ENCODE data around the gene DENND1A. TPM values are rescaled to one million over a fixed set of nuclear protein-coding genes. Genes with fewer than 3 reads are reported as not detected.

The DENND1A gene
- total RNA-seq, 1 donor from 2014 or later, result 37.3 TPM

DNA sequence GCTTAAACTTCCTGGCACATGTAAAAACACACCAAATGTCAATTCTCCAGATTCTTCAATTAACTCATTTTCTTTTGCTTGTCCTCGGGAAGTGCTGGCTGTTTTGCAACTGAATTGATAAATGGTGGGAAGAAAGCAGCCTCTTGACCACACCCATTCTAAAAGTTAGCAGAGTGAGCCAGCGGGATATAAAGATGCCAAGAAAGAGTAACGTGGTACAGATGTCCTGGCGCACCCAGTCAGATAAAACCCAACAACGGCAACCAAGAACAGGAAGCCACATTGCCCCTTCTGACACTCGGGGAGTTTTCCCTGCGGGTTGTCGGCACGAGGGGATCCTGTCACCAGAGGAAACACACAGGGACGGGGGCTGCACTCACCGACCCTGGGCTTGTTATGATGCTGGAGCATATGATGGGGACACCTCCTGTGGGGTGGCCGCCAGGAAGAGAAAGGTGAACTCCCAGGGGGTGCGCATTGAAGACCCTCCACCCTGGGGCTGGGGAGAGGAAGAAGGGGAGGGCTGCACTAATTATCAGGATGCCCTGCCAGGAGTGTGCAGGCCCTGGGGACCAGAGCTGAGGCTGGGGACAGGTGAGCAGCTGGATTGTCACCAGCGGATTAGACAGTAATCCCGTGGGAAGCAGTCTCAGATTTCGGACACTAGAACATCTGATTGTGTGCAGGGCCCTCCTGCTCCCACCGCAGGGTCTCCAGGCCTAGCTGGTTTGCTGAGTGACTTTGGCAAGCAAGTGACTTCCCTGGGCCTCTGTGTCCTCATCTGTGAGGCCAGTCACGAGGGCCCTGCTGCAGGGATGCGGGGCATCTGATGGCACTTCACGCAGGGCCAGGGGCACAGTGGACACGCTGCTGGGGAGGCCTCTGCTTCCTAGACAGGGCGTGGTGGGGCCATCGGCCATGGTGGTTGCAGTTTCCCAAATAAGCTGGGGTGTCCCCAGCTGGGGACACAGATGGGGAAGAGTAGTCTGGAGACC is 514.7 kb downstream of the DENND1A start:
- no peaks in the 10 kb centered on the region for H3K4me1 ChIP-seq
- no peak for DNase-seq (ENCODE audit: low spot score in 2 of 2)
- no peaks in the 10 kb centered on the region for H3K9me3 ChIP-seq
- peaks cover 9 to 11% of the 10 kb centered on the region in 2 donors for H3K36me3 ChIP-seq
- H3K27me3 ChIP-seq, result no peaks in the 10 kb centered on the region
- H3K4me3 ChIP-seq, result no peak overlapping the region
- TF ChIP-seq, protein P1, sequence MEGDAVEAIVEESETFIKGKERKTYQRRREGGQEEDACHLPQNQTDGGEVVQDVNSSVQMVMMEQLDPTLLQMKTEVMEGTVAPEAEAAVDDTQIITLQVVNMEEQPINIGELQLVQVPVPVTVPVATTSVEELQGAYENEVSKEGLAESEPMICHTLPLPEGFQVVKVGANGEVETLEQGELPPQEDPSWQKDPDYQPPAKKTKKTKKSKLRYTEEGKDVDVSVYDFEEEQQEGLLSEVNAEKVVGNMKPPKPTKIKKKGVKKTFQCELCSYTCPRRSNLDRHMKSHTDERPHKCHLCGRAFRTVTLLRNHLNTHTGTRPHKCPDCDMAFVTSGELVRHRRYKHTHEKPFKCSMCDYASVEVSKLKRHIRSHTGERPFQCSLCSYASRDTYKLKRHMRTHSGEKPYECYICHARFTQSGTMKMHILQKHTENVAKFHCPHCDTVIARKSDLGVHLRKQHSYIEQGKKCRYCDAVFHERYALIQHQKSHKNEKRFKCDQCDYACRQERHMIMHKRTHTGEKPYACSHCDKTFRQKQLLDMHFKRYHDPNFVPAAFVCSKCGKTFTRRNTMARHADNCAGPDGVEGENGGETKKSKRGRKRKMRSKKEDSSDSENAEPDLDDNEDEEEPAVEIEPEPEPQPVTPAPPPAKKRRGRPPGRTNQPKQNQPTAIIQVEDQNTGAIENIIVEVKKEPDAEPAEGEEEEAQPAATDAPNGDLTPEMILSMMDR (IDR thresholded peaks at IDR 0.05), result no peak
- intact Hi-C loops (cut with DNase I), result no loop called here
- H3K27ac ChIP-seq, result no peak overlapping the region

DNA sequence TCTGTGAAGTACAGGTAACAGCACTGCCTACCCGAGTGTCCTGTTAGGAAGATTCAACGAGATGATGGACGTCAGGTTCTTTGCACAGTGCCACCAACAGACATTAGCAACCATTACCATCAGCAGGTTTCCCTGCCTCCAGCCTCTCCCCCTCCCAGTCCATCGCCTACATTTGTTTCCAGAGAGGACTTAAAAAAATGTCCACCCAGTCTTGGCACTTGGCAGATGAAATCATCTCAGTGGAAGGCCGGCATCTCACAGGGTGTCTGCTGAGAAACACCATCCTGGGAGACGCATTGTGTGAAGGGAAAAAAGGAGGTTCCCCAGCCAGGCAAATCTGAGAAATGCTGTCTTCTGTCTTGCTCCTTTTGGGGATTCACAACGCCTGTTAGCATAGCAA is 515.7 kb downstream of the DENND1A start:
- intact Hi-C loops (cut with DNase I), result no loop called here
- Histone ChIP-seq H3K9me3 (no peaks in the 10 kb centered on the region), H3K36me3 (peaks cover under 1 to 2% of the 10 kb centered on the region in 2 donors), H3K27ac (no peak overlapping the region), H3K4me3 (no peak overlapping the region), H3K27me3 (no peaks in the 10 kb centered on the region), H3K4me1 (no peaks in the 10 kb centered on the region)
- no peak for DNase-seq (ENCODE audit: low spot score in 2 of 2)
- TF ChIP-seq, protein P1 (IDR thresholded peaks at IDR 0.05), result no peak

DNA sequence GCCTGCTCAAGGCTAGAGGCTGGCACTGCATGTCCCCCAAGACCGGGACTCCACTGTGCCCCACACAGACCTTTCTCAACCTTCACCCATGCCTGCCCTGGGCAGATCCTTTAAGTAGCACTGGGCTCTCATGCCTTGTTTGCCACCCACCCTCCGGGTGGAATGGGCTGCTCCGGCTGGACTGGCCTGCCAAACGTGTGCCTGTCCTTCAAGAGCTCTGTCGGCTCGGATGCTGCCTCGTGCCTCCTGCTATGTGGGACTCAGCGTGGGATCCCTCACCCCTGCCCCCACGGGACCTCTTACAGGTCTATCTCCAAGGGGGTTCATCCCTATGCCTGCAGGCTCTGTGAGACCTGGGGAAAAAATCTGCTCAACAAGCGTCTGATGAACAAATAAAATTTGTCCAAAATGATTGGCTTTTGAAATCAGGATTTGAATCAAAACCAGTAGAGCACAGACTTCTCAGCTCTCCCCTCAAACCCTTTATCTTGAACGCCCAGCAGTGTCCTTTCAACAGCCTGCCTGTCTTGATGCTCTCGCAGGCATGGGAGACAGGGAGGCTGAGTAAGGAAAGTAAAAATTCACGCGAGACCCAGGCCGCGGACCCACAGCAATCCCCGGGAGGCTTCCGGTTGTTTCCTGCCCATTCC is 517.6 kb downstream of the DENND1A start:
- intact Hi-C loops (cut with DNase I), result no loop called here
- no peaks in the 10 kb centered on the region for H3K36me3 ChIP-seq
- DNase-seq (ENCODE audit: low spot score in 2 of 2), result no peak
- no peaks in the 10 kb centered on the region for H3K9me3 ChIP-seq
- no peaks in the 10 kb centered on the region for H3K4me1 ChIP-seq
- H3K27me3 ChIP-seq, result no peaks in the 10 kb centered on the region
- no peak overlapping the region for H3K27ac ChIP-seq
- TF ChIP-seq, protein P1 (IDR thresholded peaks at IDR 0.05), result no peak
- no peak overlapping the region for H3K4me3 ChIP-seq

DNA sequence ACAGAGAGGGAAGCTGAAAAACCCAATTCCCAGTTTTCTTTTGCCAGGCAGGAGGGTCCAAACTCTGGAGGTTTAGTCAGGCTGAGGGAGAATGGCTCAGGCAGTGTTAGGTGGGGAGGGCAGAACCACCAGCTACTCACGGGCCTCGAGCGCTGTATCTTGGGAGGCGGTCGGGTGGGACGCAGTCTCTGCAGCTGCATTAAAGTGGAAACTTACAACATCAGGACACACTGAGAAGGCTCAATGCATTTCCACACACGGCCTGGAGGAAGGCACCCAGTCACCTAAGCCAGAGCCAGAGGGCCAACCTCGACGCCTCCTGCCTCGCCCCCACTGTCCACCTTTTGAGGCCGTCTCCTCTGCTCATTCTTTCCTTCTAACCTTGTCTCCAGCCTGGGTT is 518.3 kb downstream of the DENND1A start:
- H3K27ac ChIP-seq, result no peak overlapping the region
- no peak overlapping the region for H3K4me3 ChIP-seq
- H3K4me1 ChIP-seq, result no peaks in the 10 kb centered on the region
- H3K9me3 ChIP-seq, result no peaks in the 10 kb centered on the region
- intact Hi-C loops (cut with DNase I), result no loop called here
- DNase-seq (ENCODE audit: low spot score in 2 of 2), result no peak
- no peaks in the 10 kb centered on the region for H3K27me3 ChIP-seq
- no peaks in the 10 kb centered on the region for H3K36me3 ChIP-seq
- TF ChIP-seq, protein P1 (IDR thresholded peaks at IDR 0.05), result no peak

DNA sequence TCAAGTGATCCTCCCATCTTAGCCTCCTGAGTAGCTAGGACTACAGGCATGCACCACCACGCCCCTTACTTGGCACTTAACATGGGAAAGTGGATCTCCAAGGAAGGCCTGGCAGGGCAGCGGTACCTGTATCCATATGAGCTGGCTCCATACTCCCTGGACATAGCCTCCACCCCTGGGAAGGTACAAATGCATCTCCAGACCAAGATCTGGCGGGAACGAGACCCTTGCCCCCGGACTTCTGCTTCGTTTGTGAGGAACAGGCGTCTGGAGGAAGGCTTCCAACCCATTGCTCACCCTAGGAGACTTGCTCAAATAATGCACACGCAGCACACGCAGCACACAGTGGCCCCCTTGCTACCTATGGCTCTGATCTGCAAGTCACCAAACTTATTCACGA is 518.7 kb downstream of the DENND1A start:
- Histone ChIP-seq H3K4me3 (no peak overlapping the region), H3K27ac (no peak overlapping the region), H3K36me3 (no peaks in the 10 kb centered on the region), H3K9me3 (no peaks in the 10 kb centered on the region), H3K27me3 (no peaks in the 10 kb centered on the region), H3K4me1 (no peaks in the 10 kb centered on the region)
- intact Hi-C loops (cut with DNase I), result no loop called here
- no peak for DNase-seq (ENCODE audit: low spot score in 2 of 2)
- TF ChIP-seq, protein P1 (IDR thresholded peaks at IDR 0.05), result no peak

Data from ascending aorta (tissue), 2 donors.